Ovary (tissue), 9 donors: ENCODE results near the gene UNC13C. TPM values are rescaled to one million over a fixed set of nuclear protein-coding genes. Genes with fewer than 3 reads are reported as not detected.

Experiments used
- DNase-seq, 5 donors: peaks; one replicate each; pipeline ENCODE4 v3.0.0-alpha.2; 2019 to 2020
- H3K27ac ChIP-seq, 2 donors: fragments of 200-600 bp; one replicate each; pipeline versions ENCODE4 v1.5.1 to v1.8.0; 2019 to 2022
- H3K27me3 ChIP-seq: fragments of 200-600 bp; one replicate; pipeline ENCODE4 v1.8.0; 2022
- H3K36me3 ChIP-seq: fragments of 200-600 bp; sonication (generic); one replicate; pipeline ENCODE4 v1.5.1; 2019
- H3K4me1 ChIP-seq: one replicate; pipeline ENCODE4 v1.8.1; 2013; ENCODE audit warnings: mild to moderate bottlenecking, moderate library complexity; ENCODE audit not compliant: insufficient read depth
- H3K4me3 ChIP-seq: fragments of 200-600 bp; sonication (generic); one replicate; pipeline ENCODE4 v1.5.1; 2017
- H3K9me3 ChIP-seq, 2 donors: fragments of 200-600 bp in 1 of 2; sonication (generic) in 1 of 2; one replicate each; pipeline versions ENCODE4 v1.5.1 to v1.8.1; 2013 to 2019; ENCODE audit warnings: mild to moderate bottlenecking in 1 of 2, moderate library complexity in 1 of 2
- EP300 ChIP-seq: sonication (generic); formaldehyde crosslinking; IDR thresholded peaks from one replicate; pipeline ENCODE4 v1.6.1; 2017; ENCODE audit warnings: antibody characterized with exemption
- POLR2A ChIP-seq: fragments of 450-650 bp; IDR thresholded peaks from one replicate; pipeline ENCODE4 v1.6.1; 2017; ENCODE audit warnings: antibody characterized with exemption, mild to moderate bottlenecking, moderate library complexity
- WGBS, 3 donors: extraction: QIAGEN DNeasy Blood & Tissue Kit in 1 of 3; methylation state at CpG; one replicate each; pipeline versions ENCODE4 v1.1.5 to v1.1.7; 2013 to 2017; 5-methylcytosine and 5-hydroxymethylcytosine counted together
- intact Hi-C, 4 donors: fragments of 100-400 bp; cut with DNase I; formaldehyde crosslinking; loops; one replicate each; pipeline versions ENCODE4 v1.11.0 to v1.15.1; 2022 to 2023
- polyA plus RNA-seq, 2 donors: library from polyadenylated mRNA; stranded (reverse); fragments of 200-250 nt in 1 of 2; fragments of 350-450 nt in 1 of 2; fragmentation: Illumina TruSeq in 1 of 2; extraction: RNeasy Lipid Tissue Mini Kit (QIAGEN cat#74804) in 1 of 2; gene quantifications; one replicate each; pipeline ENCODE4 v1.2.3, GENCODE V29; 2013 to 2014
- total RNA-seq, 7 donors: library from RNA; depleted of rRNA in 2 of 7; stranded (reverse); fragments of >200 nt in 2 of 7; fragmentation: NEBNext Ultra II Directional in 3 of 7; extraction: Animal tissue kit (Norgen Biotek cat#: 25700) in 3 of 7; gene quantifications; one replicate each; pipeline versions ENCODE4 v1.1.0 to v1.2.4, GENCODE V29; 2016 to 2023
- TF ChIP-seq, protein P1 (sequence below), 3 donors: fragments of 450-650 bp in 2 of 3; fragments of 200-600 bp in 1 of 3; IDR thresholded peaks; one replicate each; pipeline versions ENCODE4 v1.5.1 to v1.8.0; 2016 to 2022; ENCODE audit warnings: antibody characterized with exemption in 3 of 3, mild to moderate bottlenecking in 1 of 3
- donor health status: DM: no; HTN: no; CAD: no; lungs with moderate emphysema.
- donor health status: DM: no; HTN: no; CAD: no.
- donor health status: Bipolar disorder and iron deficiency.
- donor health status: DM: yes; HTN: yes; CAD: no.
- donor health status: DM: no; HTN: no; CAD: no.
- donor health status: DM: yes; HTN: yes; CAD: no.

Gene UNC13C
- total and polyA plus RNA-seq, 9 donors: 0.05 to 2.1 (median 1.3) TPM

DNA sequence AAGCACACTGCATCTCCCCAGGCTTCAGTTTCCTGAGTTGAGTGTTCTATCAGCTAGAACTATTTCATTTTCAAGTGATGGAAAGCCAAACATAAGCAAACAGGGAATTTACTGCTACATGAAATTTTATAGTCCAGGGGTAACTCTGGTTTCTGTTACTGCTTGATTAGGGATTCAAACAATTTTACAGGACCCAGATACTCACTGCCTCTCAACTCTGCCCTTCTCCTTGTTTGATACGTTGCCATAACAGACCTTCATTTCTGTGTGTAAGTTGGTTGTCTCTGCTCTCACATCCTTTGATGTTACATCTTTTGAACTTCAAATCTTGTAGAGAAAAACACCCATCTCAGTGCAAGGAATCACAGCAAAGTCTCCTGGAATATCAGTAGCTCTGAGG, 572.7 kb downstream of the UNC13C start:
- no peaks in the 10 kb centered on the region for H3K9me3 ChIP-seq
- 69 to 81% (median 72%) methylated on average over 1 of the region's 1 CpG for WGBS, 3 donors
- H3K4me1 ChIP-seq: no peaks in the 10 kb centered on the region
- H3K36me3 ChIP-seq: no peaks in the 10 kb centered on the region
- H3K27me3 ChIP-seq: no peaks in the 10 kb centered on the region
- no peak overlapping the region for H3K4me3 ChIP-seq
- no peak for DNase-seq
- TF ChIP-seq EP300: no peak
- TF ChIP-seq POLR2A: no peak
- TF ChIP-seq, protein P1, sequence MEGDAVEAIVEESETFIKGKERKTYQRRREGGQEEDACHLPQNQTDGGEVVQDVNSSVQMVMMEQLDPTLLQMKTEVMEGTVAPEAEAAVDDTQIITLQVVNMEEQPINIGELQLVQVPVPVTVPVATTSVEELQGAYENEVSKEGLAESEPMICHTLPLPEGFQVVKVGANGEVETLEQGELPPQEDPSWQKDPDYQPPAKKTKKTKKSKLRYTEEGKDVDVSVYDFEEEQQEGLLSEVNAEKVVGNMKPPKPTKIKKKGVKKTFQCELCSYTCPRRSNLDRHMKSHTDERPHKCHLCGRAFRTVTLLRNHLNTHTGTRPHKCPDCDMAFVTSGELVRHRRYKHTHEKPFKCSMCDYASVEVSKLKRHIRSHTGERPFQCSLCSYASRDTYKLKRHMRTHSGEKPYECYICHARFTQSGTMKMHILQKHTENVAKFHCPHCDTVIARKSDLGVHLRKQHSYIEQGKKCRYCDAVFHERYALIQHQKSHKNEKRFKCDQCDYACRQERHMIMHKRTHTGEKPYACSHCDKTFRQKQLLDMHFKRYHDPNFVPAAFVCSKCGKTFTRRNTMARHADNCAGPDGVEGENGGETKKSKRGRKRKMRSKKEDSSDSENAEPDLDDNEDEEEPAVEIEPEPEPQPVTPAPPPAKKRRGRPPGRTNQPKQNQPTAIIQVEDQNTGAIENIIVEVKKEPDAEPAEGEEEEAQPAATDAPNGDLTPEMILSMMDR (IDR thresholded peaks at IDR 0.05): no peak
- intact Hi-C loops: no loop called here
- no peak overlapping the region for H3K27ac ChIP-seq

DNA sequence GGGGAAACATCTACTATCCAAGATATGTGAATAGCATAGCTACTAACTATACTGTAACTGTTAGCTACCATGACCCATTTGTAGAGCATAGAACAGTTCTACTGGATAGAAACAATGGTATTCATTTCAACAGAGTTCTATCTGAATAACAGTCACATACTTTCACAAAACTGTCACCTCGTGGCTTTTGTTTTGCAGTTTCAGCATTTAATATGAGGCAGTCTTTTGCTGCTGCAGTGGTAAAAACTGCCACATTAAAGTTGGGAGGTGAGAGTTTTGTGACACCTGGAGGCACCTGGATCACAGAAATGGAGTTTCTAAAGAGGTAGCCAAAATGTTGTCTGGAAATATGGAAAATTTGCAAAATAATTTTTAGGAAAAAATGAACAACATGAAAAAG, 578.0 kb downstream of the UNC13C start:
- Histone ChIP-seq H3K36me3 (no peaks in the 10 kb centered on the region), H3K4me1 (no peaks in the 10 kb centered on the region), H3K27ac (no peak overlapping the region), H3K27me3 (no peaks in the 10 kb centered on the region), H3K4me3 (no peak overlapping the region), H3K9me3 (no peaks in the 10 kb centered on the region)
- intact Hi-C loops: no loop called here
- TF ChIP-seq, protein P1 (IDR thresholded peaks at IDR 0.05): no peak
- no peak for TF ChIP-seq EP300
- TF ChIP-seq POLR2A: no peak
- WGBS, 3 donors: 59 to 76% (median 74%) methylated on average over 1 of the region's 1 CpG
- no peak for DNase-seq

DNA sequence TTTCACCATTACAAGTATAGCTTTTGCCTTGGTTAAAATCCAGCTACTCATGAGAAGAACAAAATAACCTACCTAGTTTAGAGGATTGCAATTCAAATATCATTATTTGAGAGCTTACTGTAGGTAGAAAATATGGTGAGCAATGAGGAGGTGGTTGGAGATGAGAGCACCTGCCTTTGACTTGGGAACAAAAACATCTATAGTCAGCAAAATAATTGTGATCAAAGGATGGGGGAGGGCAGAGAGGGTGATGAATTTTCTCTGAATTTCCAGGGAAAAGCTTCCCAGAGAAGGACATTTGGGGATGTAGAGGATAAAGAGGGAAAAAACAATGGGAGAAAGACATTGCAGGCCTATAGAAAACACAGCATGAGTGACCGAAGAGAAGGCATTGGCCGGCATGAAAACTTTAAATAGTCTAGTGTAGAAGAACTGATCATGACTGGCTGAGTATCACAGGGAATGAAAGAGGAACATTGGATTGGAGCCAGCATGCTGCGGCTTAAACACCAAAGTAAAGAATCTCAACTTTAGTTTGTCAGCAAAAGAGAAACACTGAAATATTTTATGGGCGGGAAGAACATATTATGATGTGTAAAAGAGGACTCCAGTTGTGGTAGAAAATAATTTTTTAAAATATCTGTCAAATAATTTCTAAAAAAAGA, 581.3 kb downstream of the UNC13C start:
- no peaks in the 10 kb centered on the region for H3K27me3 ChIP-seq
- intact Hi-C loops: no loop called here
- DNase-seq: no peak
- H3K4me3 ChIP-seq: no peak overlapping the region
- no peaks in the 10 kb centered on the region for H3K4me1 ChIP-seq
- no peak overlapping the region for H3K27ac ChIP-seq
- TF ChIP-seq, protein P1 (IDR thresholded peaks at IDR 0.05): no peak
- TF ChIP-seq EP300: no peak
- TF ChIP-seq POLR2A: no peak
- no peaks in the 10 kb centered on the region for H3K36me3 ChIP-seq
- H3K9me3 ChIP-seq: no peaks in the 10 kb centered on the region
- 77 to 79% (median 78%) methylated on average over 4 of the region's 4 CpGs for WGBS, 3 donors

DNA sequence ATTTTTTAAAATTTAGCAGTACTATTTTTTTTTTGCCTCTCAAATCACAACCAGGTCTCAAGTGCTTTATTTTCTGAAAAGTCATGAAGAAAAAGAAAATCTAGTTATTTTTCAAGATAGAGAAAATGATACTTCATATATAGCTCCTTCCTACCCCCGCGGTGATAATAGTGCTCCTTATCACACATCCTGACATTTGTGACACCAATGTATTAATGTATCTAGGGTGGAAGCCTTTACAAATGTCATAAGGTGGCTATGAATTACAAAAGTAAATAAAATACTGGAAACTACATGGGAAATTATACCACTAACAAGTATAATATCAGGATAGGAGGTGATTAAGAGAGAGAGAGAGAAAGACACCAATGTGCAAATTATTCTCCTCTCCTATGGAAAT, 582.2 kb downstream of the UNC13C start:
- Histone ChIP-seq H3K27ac (no peak overlapping the region), H3K4me3 (no peak overlapping the region), H3K9me3 (no peaks in the 10 kb centered on the region), H3K4me1 (no peaks in the 10 kb centered on the region), H3K27me3 (no peaks in the 10 kb centered on the region), H3K36me3 (no peaks in the 10 kb centered on the region)
- TF ChIP-seq EP300 (no peak), POLR2A (no peak)
- TF ChIP-seq, protein P1 (IDR thresholded peaks at IDR 0.05): no peak
- intact Hi-C loops: no loop called here
- no peak for DNase-seq
- 85 to 87% (median 86%) methylated on average over 2 of the region's 2 CpGs for WGBS, 3 donors
